ENCODE data around the gene RGS17.

DNA sequence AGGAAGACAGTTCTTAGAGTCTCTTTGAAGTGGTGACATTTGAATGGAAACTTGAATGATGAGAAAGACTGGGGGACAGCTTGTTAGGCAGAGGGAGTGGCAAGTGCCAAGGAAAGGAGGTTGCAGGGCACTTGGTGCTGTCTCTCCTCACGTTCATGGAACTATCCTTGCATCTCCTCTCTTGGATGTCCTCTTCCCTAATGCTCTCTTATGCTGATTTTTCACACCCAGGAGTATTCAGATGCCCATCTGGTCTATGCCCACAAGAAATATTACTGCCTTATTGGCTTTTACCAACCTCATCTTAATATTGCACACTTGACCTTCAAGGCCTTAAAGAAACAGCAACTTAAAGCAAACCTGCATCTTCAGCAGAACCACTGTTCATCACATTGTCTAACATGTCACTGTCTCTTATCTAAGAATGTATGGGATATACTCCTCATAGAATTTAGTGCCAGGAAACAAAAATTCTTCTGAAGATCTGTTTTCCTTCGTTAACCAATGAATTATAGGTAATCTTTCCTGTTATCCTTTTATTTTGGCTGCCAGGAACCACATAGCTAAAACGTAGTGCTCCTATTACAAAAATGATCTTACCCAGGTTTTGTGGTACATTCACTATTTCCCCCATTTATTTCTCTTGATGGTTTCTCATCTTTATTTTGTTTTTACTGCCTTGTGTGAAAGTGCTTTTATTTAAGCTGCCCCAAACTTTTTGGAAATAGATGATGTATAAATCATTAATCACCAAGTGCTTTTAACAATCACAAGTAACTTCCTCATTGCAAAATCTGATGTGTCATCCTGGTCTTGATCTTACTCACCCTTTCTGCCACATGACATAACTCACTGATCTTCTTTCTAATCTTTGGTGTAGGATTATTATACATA is 12.8 kb downstream of the RGS17 start:
- TF ChIP-seq, protein P1, sequence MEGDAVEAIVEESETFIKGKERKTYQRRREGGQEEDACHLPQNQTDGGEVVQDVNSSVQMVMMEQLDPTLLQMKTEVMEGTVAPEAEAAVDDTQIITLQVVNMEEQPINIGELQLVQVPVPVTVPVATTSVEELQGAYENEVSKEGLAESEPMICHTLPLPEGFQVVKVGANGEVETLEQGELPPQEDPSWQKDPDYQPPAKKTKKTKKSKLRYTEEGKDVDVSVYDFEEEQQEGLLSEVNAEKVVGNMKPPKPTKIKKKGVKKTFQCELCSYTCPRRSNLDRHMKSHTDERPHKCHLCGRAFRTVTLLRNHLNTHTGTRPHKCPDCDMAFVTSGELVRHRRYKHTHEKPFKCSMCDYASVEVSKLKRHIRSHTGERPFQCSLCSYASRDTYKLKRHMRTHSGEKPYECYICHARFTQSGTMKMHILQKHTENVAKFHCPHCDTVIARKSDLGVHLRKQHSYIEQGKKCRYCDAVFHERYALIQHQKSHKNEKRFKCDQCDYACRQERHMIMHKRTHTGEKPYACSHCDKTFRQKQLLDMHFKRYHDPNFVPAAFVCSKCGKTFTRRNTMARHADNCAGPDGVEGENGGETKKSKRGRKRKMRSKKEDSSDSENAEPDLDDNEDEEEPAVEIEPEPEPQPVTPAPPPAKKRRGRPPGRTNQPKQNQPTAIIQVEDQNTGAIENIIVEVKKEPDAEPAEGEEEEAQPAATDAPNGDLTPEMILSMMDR (IDR thresholded peaks at IDR 0.05), result no peak
- TF ChIP-seq EZH2 (IDR thresholded peaks at IDR 0.05), result no peak
- TF ChIP-seq EZH2phosphoT487 (IDR thresholded peaks at IDR 0.05), result no peak
